ENCODE measurements around the gene WDR27.

WDR27 gene

GRCh38 chr6:169533301-169534038 is 168.4 kb downstream of the WDR27 start:
- no peak for DNase-seq (ENCODE audit: low read depth)
- H3K4me3 ChIP-seq (ENCODE audit: low read depth, low read length) = no peak overlapping the region
- TF ChIP-seq CTCF (conservative IDR thresholded peaks at IDR 0.05; ENCODE audit: low read depth, low read length) = no peak

GRCh38 chr6:169530752-169531123 is 171.1 kb downstream of the WDR27 start:
- TF ChIP-seq CTCF (conservative IDR thresholded peaks at IDR 0.05; ENCODE audit: low read depth, low read length) = no peak
- no peak overlapping the region for H3K4me3 ChIP-seq (ENCODE audit: low read depth, low read length)
- DNase-seq (ENCODE audit: low read depth) = no peak

GRCh38 chr6:169529931-169530751 is 171.7 kb downstream of the WDR27 start:
- no peak for DNase-seq (ENCODE audit: low read depth)
- TF ChIP-seq CTCF (conservative IDR thresholded peaks at IDR 0.05; ENCODE audit: low read depth, low read length) = no peak
- H3K4me3 ChIP-seq (ENCODE audit: low read depth, low read length) = no peak overlapping the region

GRCh38 chr6:169528755-169529154 is 173.1 kb downstream of the WDR27 start:
- no peak for DNase-seq (ENCODE audit: low read depth)
- TF ChIP-seq CTCF (conservative IDR thresholded peaks at IDR 0.05; ENCODE audit: low read depth, low read length) = no peak
- no peak overlapping the region for H3K4me3 ChIP-seq (ENCODE audit: low read depth, low read length)

- no peak for TF ChIP-seq CTCF (conservative IDR thresholded peaks at IDR 0.05; ENCODE audit: low read depth, low read length)
- peak; percentile 16 for DNase-seq (ENCODE audit: low read depth)
- H3K4me3 ChIP-seq (ENCODE audit: low read depth, low read length) = no peak overlapping the region
Measured at GRCh38 chr6:169527306-169527705, 174.5 kb downstream of the WDR27 start.

GRCh38 chr6:169521825-169522224 is 180.0 kb downstream of the WDR27 start:
- H3K4me3 ChIP-seq (ENCODE audit: low read depth, low read length) = no peak overlapping the region
- no peak for DNase-seq (ENCODE audit: low read depth)
- no peak for TF ChIP-seq CTCF (conservative IDR thresholded peaks at IDR 0.05; ENCODE audit: low read depth, low read length)
